Fibroblast of lung (primary cell): ENCODE measurements around the gene PTCH2.

Source experiments
- CTCF ChIP-seq, 2 donors: IDR thresholded peaks in 1 of 2; conservative IDR thresholded peaks in 1 of 2; 1 replicate in 1 of 2; 2 replicates in 1 of 2; pipeline ENCODE4 v1.5.1; 2011 to 2012; ENCODE audit warnings: low read length in 2 of 2, control low read depth in 1 of 2, inconsistent platforms in 1 of 2, low read depth in 1 of 2, mild to moderate bottlenecking in 1 of 2
- EZH2 ChIP-seq: IDR thresholded peaks from 2 replicates; pipeline ENCODE4 v1.5.1; 2012; ENCODE audit warnings: low read length, control low read depth, mild to moderate bottlenecking; ENCODE audit errors: missing control alignments

- TF ChIP-seq CTCF (conservative IDR thresholded peaks at IDR 0.05 in 1 of 2, IDR thresholded peaks at IDR 0.05 in 1 of 2; ENCODE audit: low read depth in 1 of 2, low read length in 2 of 2) (no peak), EZH2 (no peak)
Measured at GRCh38 chr1:44832056-44832705, 10.9 kb downstream of the PTCH2 start.
